ENCODE measurements around the gene PIPOX.

PIPOX gene

GRCh38 chr17:29079887-29080286, 36.9 kb downstream of the PIPOX start:
- Histone ChIP-seq H3K4me1 (ENCODE audit: low read length) (no peaks in the 10 kb centered on the region), H3K79me2 (ENCODE audit: low read length) (no peaks in the 10 kb centered on the region), H3K4me2 (ENCODE audit: low read length) (no peak overlapping the region), H3K9me3 (ENCODE audit: insufficient read depth, low read length) (no peaks in the 10 kb centered on the region), H4K20me1 (ENCODE audit: insufficient read depth, low read length) (no peaks in the 10 kb centered on the region), H2AFZ (ENCODE audit: low read depth, low read length) (no peak overlapping the region), H3K27ac (ENCODE audit: low read length) (no peak overlapping the region), H3K9ac (ENCODE audit: low read length) (no peak overlapping the region), H3K36me3 (replicated peaks; ENCODE audit: low read depth, low read length) (no peaks in the 10 kb centered on the region), H3K27me3 (ENCODE audit: low read depth, low read length) (no peaks in the 10 kb centered on the region), H3K4me3 (ENCODE audit: low read length) (no peak overlapping the region)
- TF ChIP-seq CTCF (IDR thresholded peaks at IDR 0.05; ENCODE audit: low read depth, low read length) (no peak), EZH2phosphoT487 (IDR thresholded peaks at IDR 0.05; ENCODE audit: low read depth) (no peak)

GRCh38 chr17:29080323-29080722, 37.4 kb downstream of the PIPOX start:
- Histone ChIP-seq H3K4me1 (ENCODE audit: low read length) (no peaks in the 10 kb centered on the region), H3K79me2 (ENCODE audit: low read length) (no peaks in the 10 kb centered on the region), H3K9ac (ENCODE audit: low read length) (no peak overlapping the region), H3K27me3 (ENCODE audit: low read depth, low read length) (no peaks in the 10 kb centered on the region), H3K27ac (ENCODE audit: low read length) (no peak overlapping the region), H3K36me3 (replicated peaks; ENCODE audit: low read depth, low read length) (no peaks in the 10 kb centered on the region), H3K4me2 (ENCODE audit: low read length) (no peak overlapping the region), H3K4me3 (ENCODE audit: low read length) (no peak overlapping the region), H4K20me1 (ENCODE audit: insufficient read depth, low read length) (no peaks in the 10 kb centered on the region), H2AFZ (ENCODE audit: low read depth, low read length) (no peak overlapping the region), H3K9me3 (ENCODE audit: insufficient read depth, low read length) (no peaks in the 10 kb centered on the region)
- TF ChIP-seq EZH2phosphoT487 (IDR thresholded peaks at IDR 0.05; ENCODE audit: low read depth) (no peak), CTCF (IDR thresholded peaks at IDR 0.05; ENCODE audit: low read depth, low read length) (no peak)

GRCh38 chr17:29080965-29081364, 38.0 kb downstream of the PIPOX start:
- Histone ChIP-seq H3K4me2 (ENCODE audit: low read length) (no peak overlapping the region), H3K4me3 (ENCODE audit: low read length) (no peak overlapping the region), H3K4me1 (ENCODE audit: low read length) (no peaks in the 10 kb centered on the region), H3K27ac (ENCODE audit: low read length) (no peak overlapping the region), H3K27me3 (ENCODE audit: low read depth, low read length) (no peaks in the 10 kb centered on the region), H4K20me1 (ENCODE audit: insufficient read depth, low read length) (no peaks in the 10 kb centered on the region), H2AFZ (ENCODE audit: low read depth, low read length) (no peak overlapping the region), H3K79me2 (ENCODE audit: low read length) (no peaks in the 10 kb centered on the region), H3K36me3 (replicated peaks; ENCODE audit: low read depth, low read length) (no peaks in the 10 kb centered on the region), H3K9me3 (ENCODE audit: insufficient read depth, low read length) (no peaks in the 10 kb centered on the region), H3K9ac (ENCODE audit: low read length) (no peak overlapping the region)
- TF ChIP-seq CTCF (IDR thresholded peaks at IDR 0.05; ENCODE audit: low read depth, low read length) (no peak), EZH2phosphoT487 (IDR thresholded peaks at IDR 0.05; ENCODE audit: low read depth) (no peak)

GRCh38 chr17:29084541-29085146, 41.7 kb downstream of the PIPOX start:
- no peaks in the 10 kb centered on the region for H4K20me1 ChIP-seq (ENCODE audit: insufficient read depth, low read length)
- no peaks in the 10 kb centered on the region for H3K4me1 ChIP-seq (ENCODE audit: low read length)
- no peak overlapping the region for H3K9ac ChIP-seq (ENCODE audit: low read length)
- H2AFZ ChIP-seq (ENCODE audit: low read depth, low read length) = no peak overlapping the region
- H3K4me3 ChIP-seq (ENCODE audit: low read length) = no peak overlapping the region
- H3K79me2 ChIP-seq (ENCODE audit: low read length) = no peaks in the 10 kb centered on the region
- TF ChIP-seq CTCF (IDR thresholded peaks at IDR 0.05; ENCODE audit: low read depth, low read length) (no peak), EZH2phosphoT487 (IDR thresholded peaks at IDR 0.05; ENCODE audit: low read depth) (no peak)
- H3K27me3 ChIP-seq (ENCODE audit: low read depth, low read length) = no peaks in the 10 kb centered on the region
- no peaks in the 10 kb centered on the region for H3K9me3 ChIP-seq (ENCODE audit: insufficient read depth, low read length)
- no peak overlapping the region for H3K27ac ChIP-seq (ENCODE audit: low read length)
- no peak overlapping the region for H3K4me2 ChIP-seq (ENCODE audit: low read length)
- peaks cover 3% of the 10 kb centered on the region for H3K36me3 ChIP-seq (replicated peaks; ENCODE audit: low read depth, low read length)
